ENCODE results near the gene GARS1.

Gene GARS1

GRCh38 chr7:30656006-30656957 is 61.6 kb downstream of the GARS1 start:
- DNase-seq: no peak

- DNase-seq: no peak
Observed at GRCh38 chr7:30657131-30657530, 62.5 kb downstream of the GARS1 start.

GRCh38 chr7:30658479-30659074 is 63.9 kb downstream of the GARS1 start:
- no peak for DNase-seq

GRCh38 chr7:30659312-30659711 is 64.6 kb downstream of the GARS1 start:
- no peak for DNase-seq

- no peak for DNase-seq
Observed at GRCh38 chr7:30660331-30661255, 65.9 kb downstream of the GARS1 start.

GRCh38 chr7:30661926-30662325 is 67.2 kb downstream of the GARS1 start:
- DNase-seq: no peak

GRCh38 chr7:30662431-30662939 is 67.8 kb downstream of the GARS1 start:
- no peak for DNase-seq

GRCh38 chr7:30663414-30663813 is 68.7 kb downstream of the GARS1 start:
- DNase-seq: no peak

GRCh38 chr7:30664184-30664885 is 69.7 kb downstream of the GARS1 start:
- DNase-seq: no peak

GRCh38 chr7:30665043-30665442 is 70.4 kb downstream of the GARS1 start:
- no peak for DNase-seq

GRCh38 chr7:30665449-30665848 is 70.8 kb downstream of the GARS1 start:
- DNase-seq: no peak

- no peak for DNase-seq
Observed at GRCh38 chr7:30667172-30667571, 72.5 kb downstream of the GARS1 start.

- DNase-seq: no peak
Observed at GRCh38 chr7:30668102-30668501, 73.4 kb downstream of the GARS1 start.

- DNase-seq: peak; percentile 28
Observed at GRCh38 chr7:30671793-30672465, 77.3 kb downstream of the GARS1 start.

GRCh38 chr7:30674420-30674819 is 79.7 kb downstream of the GARS1 start:
- DNase-seq: no peak

GRCh38 chr7:30674876-30675275 is 80.2 kb downstream of the GARS1 start:
- DNase-seq: no peak

GRCh38 chr7:30678805-30679204 is 84.1 kb downstream of the GARS1 start:
- no peak for DNase-seq

- DNase-seq: no peak
Observed at GRCh38 chr7:30679664-30680063, 85.0 kb downstream of the GARS1 start.

GRCh38 chr7:30681331-30681797 is 86.7 kb downstream of the GARS1 start:
- no peak for DNase-seq

- DNase-seq: peak; percentile 25
Observed at GRCh38 chr7:30681815-30682211, 87.1 kb downstream of the GARS1 start.
